Nephron progenitor cell (in vitro differentiated cells): ENCODE results near the gene PID1.

Experiments used
- DNase-seq: peaks from one replicate; pipeline ENCODE4 v3.0.0; 2021
- H3K27ac Mint-ChIP-seq: 2 replicates; pipeline ENCODE4 v1.8.0; 2021; ENCODE audit warnings: mild to moderate bottlenecking, moderate library complexity, mixed read lengths
- H3K27me3 Mint-ChIP-seq: 2 replicates; pipeline ENCODE4 v1.8.0; 2021; ENCODE audit warnings: mild to moderate bottlenecking, low read depth, mixed read lengths; ENCODE audit not compliant: poor library complexity
- H3K36me3 Mint-ChIP-seq: 2 replicates; pipeline ENCODE4 v1.8.0; 2021; ENCODE audit warnings: low read depth, mixed read lengths
- H3K4me1 Mint-ChIP-seq: 2 replicates; pipeline ENCODE4 v1.8.0; 2021; ENCODE audit warnings: mixed read lengths
- H3K4me3 Mint-ChIP-seq: 2 replicates; pipeline ENCODE4 v1.8.0; 2021; ENCODE audit warnings: mild to moderate bottlenecking, moderate library complexity, mixed read lengths
- H3K9me3 Mint-ChIP-seq: 2 replicates; pipeline ENCODE4 v1.8.0; 2021; ENCODE audit warnings: mild to moderate bottlenecking, moderate library complexity, mixed read lengths
- CTCF ChIP-seq: fragments of 200-600 bp; sonication (generic); IDR thresholded peaks from 2 replicates; pipeline ENCODE4 v1.5.0; 2021; ENCODE audit warnings: antibody characterized with exemption

Gene PID1

DNA sequence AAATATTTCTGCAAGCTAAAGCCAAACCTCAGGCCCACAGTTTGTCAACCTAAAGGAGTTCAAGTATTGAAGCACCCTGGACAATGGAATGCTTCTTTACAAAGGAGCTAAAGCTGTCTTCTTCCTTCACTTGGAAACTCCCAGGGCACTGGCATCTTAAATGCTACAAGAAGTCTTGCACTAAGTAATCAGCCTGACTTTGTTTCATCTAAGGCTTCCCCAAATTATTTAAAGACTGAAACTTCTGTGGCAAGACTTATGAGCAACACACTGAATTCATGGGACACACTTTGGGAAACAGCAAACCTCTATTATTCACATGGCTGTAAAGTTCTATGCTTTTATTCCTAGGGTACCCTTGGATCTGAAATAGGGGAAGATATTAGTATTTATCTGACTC is 14.7 kb downstream of the PID1 start:
- H3K4me1 Mint-ChIP-seq, result peaks cover 8% of the 10 kb centered on the region
- H3K4me3 Mint-ChIP-seq, result no peak overlapping the region
- no peak for TF ChIP-seq CTCF
- DNase-seq, result no peak
- H3K27me3 Mint-ChIP-seq, result peaks cover 4% of the 10 kb centered on the region
- no peak overlapping the region for H3K27ac Mint-ChIP-seq
- no peaks in the 10 kb centered on the region for H3K36me3 Mint-ChIP-seq
- H3K9me3 Mint-ChIP-seq, result peaks cover 10% of the 10 kb centered on the region

DNA sequence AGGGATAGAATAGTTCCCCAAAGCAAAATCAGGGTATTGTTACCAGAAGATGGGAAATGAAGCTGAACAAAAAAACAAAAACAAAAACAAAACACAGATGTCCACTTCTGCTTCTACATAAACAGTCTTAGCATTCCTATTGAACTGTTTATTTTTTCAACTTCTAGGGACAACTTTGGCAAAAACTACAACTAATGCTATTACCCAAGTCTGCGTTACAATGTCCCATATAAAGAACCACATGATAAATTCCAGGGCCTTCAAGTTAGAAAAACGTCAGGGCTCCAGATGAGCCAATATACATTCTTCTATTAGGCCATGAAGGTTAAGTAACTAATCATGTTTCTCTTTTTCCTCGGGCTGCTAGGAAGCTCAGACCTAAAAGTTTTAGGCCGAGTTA is 16.9 kb downstream of the PID1 start:
- no peak for DNase-seq
- H3K4me3 Mint-ChIP-seq, result no peak overlapping the region
- H3K9me3 Mint-ChIP-seq, result no peaks in the 10 kb centered on the region
- no peaks in the 10 kb centered on the region for H3K36me3 Mint-ChIP-seq
- peaks cover 4% of the 10 kb centered on the region for H3K27me3 Mint-ChIP-seq
- no peak for TF ChIP-seq CTCF
- H3K4me1 Mint-ChIP-seq, result peaks cover 8% of the 10 kb centered on the region
- H3K27ac Mint-ChIP-seq, result no peak overlapping the region

DNA sequence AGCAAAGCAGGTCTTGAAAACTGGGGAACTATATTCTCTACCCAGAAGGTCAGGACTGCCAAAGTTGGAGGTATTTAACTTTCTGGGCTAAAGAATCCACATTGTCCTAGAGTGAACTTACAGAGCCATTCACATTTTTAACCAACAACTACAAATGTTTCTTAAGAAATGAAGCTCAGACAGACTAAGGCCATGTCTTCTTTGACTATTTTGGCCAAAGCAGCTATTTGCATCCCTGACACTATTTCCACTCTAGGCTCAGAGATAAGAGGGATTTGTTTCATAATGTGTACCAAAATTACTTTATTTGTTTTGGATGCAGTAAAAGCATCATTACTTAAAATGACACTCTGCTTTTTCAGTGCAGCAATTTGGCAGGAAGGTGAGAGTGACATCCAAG is 18.1 kb downstream of the PID1 start:
- Mint-ChIP-seq H3K36me3 (no peaks in the 10 kb centered on the region), H3K9me3 (no peaks in the 10 kb centered on the region), H3K27me3 (no peaks in the 10 kb centered on the region), H3K27ac (no peak overlapping the region), H3K4me3 (no peak overlapping the region), H3K4me1 (peaks cover 8% of the 10 kb centered on the region)
- TF ChIP-seq CTCF, result no peak
- DNase-seq, result no peak

- Mint-ChIP-seq H3K4me1 (peaks cover 8% of the 10 kb centered on the region), H3K36me3 (no peaks in the 10 kb centered on the region), H3K9me3 (no peaks in the 10 kb centered on the region), H3K4me3 (no peak overlapping the region), H3K27me3 (no peaks in the 10 kb centered on the region), H3K27ac (no peak overlapping the region)
- no peak for TF ChIP-seq CTCF
- DNase-seq, result no peak
Observed at GRCh38 chr2:229252280-229252679, 18.8 kb downstream of the PID1 start.

- H3K27me3 Mint-ChIP-seq, result no peaks in the 10 kb centered on the region
- no peak for TF ChIP-seq CTCF
- peaks cover 8% of the 10 kb centered on the region for H3K4me1 Mint-ChIP-seq
- H3K4me3 Mint-ChIP-seq, result no peak overlapping the region
- no peak overlapping the region for H3K27ac Mint-ChIP-seq
- H3K36me3 Mint-ChIP-seq, result no peaks in the 10 kb centered on the region
- DNase-seq, result no peak
- H3K9me3 Mint-ChIP-seq, result no peaks in the 10 kb centered on the region
Observed at GRCh38 chr2:229249536-229249935, 21.6 kb downstream of the PID1 start.

DNA sequence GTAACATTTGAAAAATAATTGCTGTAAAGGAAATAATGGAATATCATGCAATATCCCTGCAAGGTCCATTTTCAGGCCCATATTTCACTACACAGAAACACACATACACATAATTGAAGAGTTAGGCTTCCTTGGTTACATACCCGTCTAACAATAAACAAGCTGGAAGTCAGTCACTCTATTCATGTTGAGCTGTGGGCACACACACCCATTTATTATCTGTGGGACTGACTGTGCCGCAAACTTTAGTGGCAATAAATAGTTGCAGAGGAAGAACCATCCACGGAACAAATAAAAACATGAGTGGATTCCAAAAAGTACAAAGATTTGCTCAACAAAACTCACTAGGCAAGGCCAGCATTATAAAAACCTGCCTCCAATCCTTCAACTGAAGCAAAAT is 24.8 kb downstream of the PID1 start:
- no peak for TF ChIP-seq CTCF
- no peaks in the 10 kb centered on the region for H3K4me1 Mint-ChIP-seq
- H3K9me3 Mint-ChIP-seq, result peaks cover 14% of the 10 kb centered on the region
- no peaks in the 10 kb centered on the region for H3K27me3 Mint-ChIP-seq
- no peak overlapping the region for H3K27ac Mint-ChIP-seq
- H3K4me3 Mint-ChIP-seq, result no peak overlapping the region
- H3K36me3 Mint-ChIP-seq, result peaks cover 5% of the 10 kb centered on the region
- DNase-seq, result no peak
